Endodermal cell (in vitro differentiated cells): ENCODE data around the gene CDK1. TPM values are rescaled to one million over a fixed set of nuclear protein-coding genes. Genes with fewer than 3 reads are reported as not detected.

Experiments used
- DNase-seq: peaks from one replicate; pipeline ENCODE4 v3.0.0-alpha.2; 2017
- H3K27ac ChIP-seq: 2 replicates; pipeline ENCODE4 v1.5.1; 2013; ENCODE audit warnings: mild to moderate bottlenecking, low read depth, low read length, moderate library complexity
- H3K27me3 ChIP-seq: 2 replicates; pipeline ENCODE4 v1.6.1; 2013; ENCODE audit warnings: mild to moderate bottlenecking, low read length, moderate library complexity; ENCODE audit not compliant: insufficient read depth, control insufficient read depth, poor library complexity, severe bottlenecking
- H3K36me3 ChIP-seq: 2 replicates; pipeline ENCODE4 v1.7.0; 2013; ENCODE audit warnings: mild to moderate bottlenecking, low read length, moderate library complexity; ENCODE audit not compliant: control insufficient read depth, insufficient read depth
- H3K4me1 ChIP-seq: one replicate; pipeline ENCODE4 v1.7.0; 2013; ENCODE audit warnings: low read length; ENCODE audit not compliant: control insufficient read depth, insufficient read depth
- H3K4me3 ChIP-seq: 2 replicates; pipeline ENCODE4 v1.5.1; 2013; ENCODE audit warnings: mild to moderate bottlenecking, low read length, moderate library complexity
- H3K9ac ChIP-seq: 2 replicates; pipeline ENCODE4 v1.6.1; 2013; ENCODE audit warnings: mild to moderate bottlenecking, low read length, moderate library complexity; ENCODE audit not compliant: poor library complexity, severe bottlenecking; ENCODE audit errors: extremely low read depth
- H3K9me3 ChIP-seq: 2 replicates; pipeline ENCODE4 v1.6.1; 2013; ENCODE audit warnings: mild to moderate bottlenecking, low read length, moderate library complexity; ENCODE audit not compliant: control insufficient read depth
- H3K27ac Mint-ChIP-seq: 2 replicates; pipeline ENCODE4 v1.8.0; 2020; ENCODE audit warnings: mixed read lengths
- H3K27me3 Mint-ChIP-seq: 2 replicates; pipeline ENCODE4 v1.8.0; 2021; ENCODE audit warnings: mild to moderate bottlenecking, mixed read lengths; ENCODE audit not compliant: insufficient read depth
- H3K36me3 Mint-ChIP-seq: 2 replicates; pipeline ENCODE4 v1.8.0; 2020; ENCODE audit warnings: low read depth, mixed read lengths
- H3K4me1 Mint-ChIP-seq: 2 replicates; pipeline ENCODE4 v1.8.0; 2020; ENCODE audit warnings: mixed read lengths
- H3K4me3 Mint-ChIP-seq: 2 replicates; pipeline ENCODE4 v1.8.0; 2020; ENCODE audit warnings: mild to moderate bottlenecking, moderate library complexity, mixed read lengths
- H3K9me3 Mint-ChIP-seq: 2 replicates; pipeline ENCODE4 v1.8.0; 2020; ENCODE audit warnings: mild to moderate bottlenecking, mixed read lengths
- WGBS, 2 experiments: methylation state at CpG; one replicate each; pipeline versions ENCODE4 v1.1.5 to v1.1.7; 2013; ENCODE audit warnings: missing lambda C conversion rate in 2 of 2, mixed read lengths in 1 of 2; ENCODE audit not compliant: insufficient coverage in 1 of 2, insufficient read length in 1 of 2; 5-methylcytosine and 5-hydroxymethylcytosine counted together
- total RNA-seq, 2 donors: library from RNA; stranded (reverse); fragmentation: NEBNext Ultra II Directional in 1 of 2; extraction: Animal tissue kit (Norgen Biotek cat#: 25700) in 1 of 2; gene quantifications; 2 replicates in 1 of 2; 3 replicates in 1 of 2; pipeline ENCODE4 v1.2.1, GENCODE V29; 2021
- TF ChIP-seq, protein P1 (sequence below): fragments of 200-600 bp; sonication (generic); conservative IDR thresholded peaks from 2 replicates; pipeline ENCODE4 v1.5.0; 2021; ENCODE audit warnings: antibody characterized with exemption, mild to moderate bottlenecking

Gene CDK1
- total RNA-seq, 2 donors from 2014 or later = 78.3 to 145 TPM

DNA sequence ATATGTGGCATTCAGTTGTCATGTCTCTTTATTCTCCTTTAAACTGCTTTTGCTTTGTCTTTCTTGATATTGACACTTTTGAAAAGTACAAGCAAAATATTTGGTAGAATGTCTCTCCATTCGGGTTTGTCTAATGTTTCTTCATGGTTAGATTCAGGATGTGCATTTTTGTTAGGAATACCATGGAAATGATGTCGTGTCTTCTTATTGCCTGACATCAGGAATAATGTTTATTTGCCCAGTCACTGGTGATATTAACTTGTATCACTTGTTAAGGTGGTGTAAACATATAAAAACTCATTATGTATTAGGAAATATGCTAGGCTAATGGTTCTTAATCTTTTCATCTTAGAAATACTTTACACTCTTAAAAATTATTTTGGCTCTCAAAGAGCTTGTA, 43.4 kb downstream of the CDK1 start:
- no peak overlapping the region for H3K27ac ChIP-seq
- H3K4me1 Mint-ChIP-seq = peaks cover 5% of the 10 kb centered on the region
- no peak overlapping the region for H3K27ac Mint-ChIP-seq
- H3K36me3 Mint-ChIP-seq = no peaks in the 10 kb centered on the region
- H3K36me3 ChIP-seq = no peaks in the 10 kb centered on the region
- H3K27me3 ChIP-seq = no peaks in the 10 kb centered on the region
- no peak overlapping the region for H3K4me3 ChIP-seq
- no peak for DNase-seq
- H3K4me1 ChIP-seq = no peaks in the 10 kb centered on the region
- TF ChIP-seq, protein P1, sequence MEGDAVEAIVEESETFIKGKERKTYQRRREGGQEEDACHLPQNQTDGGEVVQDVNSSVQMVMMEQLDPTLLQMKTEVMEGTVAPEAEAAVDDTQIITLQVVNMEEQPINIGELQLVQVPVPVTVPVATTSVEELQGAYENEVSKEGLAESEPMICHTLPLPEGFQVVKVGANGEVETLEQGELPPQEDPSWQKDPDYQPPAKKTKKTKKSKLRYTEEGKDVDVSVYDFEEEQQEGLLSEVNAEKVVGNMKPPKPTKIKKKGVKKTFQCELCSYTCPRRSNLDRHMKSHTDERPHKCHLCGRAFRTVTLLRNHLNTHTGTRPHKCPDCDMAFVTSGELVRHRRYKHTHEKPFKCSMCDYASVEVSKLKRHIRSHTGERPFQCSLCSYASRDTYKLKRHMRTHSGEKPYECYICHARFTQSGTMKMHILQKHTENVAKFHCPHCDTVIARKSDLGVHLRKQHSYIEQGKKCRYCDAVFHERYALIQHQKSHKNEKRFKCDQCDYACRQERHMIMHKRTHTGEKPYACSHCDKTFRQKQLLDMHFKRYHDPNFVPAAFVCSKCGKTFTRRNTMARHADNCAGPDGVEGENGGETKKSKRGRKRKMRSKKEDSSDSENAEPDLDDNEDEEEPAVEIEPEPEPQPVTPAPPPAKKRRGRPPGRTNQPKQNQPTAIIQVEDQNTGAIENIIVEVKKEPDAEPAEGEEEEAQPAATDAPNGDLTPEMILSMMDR = no peak
- no peaks in the 10 kb centered on the region for H3K9me3 Mint-ChIP-seq
- H3K4me3 Mint-ChIP-seq = no peak overlapping the region
- no peak overlapping the region for H3K9ac ChIP-seq
- H3K27me3 Mint-ChIP-seq = no peaks in the 10 kb centered on the region
- no peaks in the 10 kb centered on the region for H3K9me3 ChIP-seq
- 75 to 89% methylated on average over 2 of the region's 2 CpGs for WGBS, 2 experiments

GRCh38 chr10:60822809-60823208, 44.5 kb downstream of the CDK1 start:
- Histone ChIP-seq H3K36me3 (no peaks in the 10 kb centered on the region), H3K4me3 (no peak overlapping the region), H3K9ac (no peak overlapping the region), H3K9me3 (no peaks in the 10 kb centered on the region), H3K27ac (peak overlapping the region; percentile 31), H3K27me3 (no peaks in the 10 kb centered on the region), H3K4me1 (peaks cover under 1% of the 10 kb centered on the region)
- 74 to 82% methylated on average over 3 to 4 of the region's 4 CpGs for WGBS, 2 experiments
- no peaks in the 10 kb centered on the region for H3K9me3 Mint-ChIP-seq
- TF ChIP-seq, protein P1 = no peak
- H3K4me3 Mint-ChIP-seq = no peak overlapping the region
- no peaks in the 10 kb centered on the region for H3K36me3 Mint-ChIP-seq
- peaks cover 5% of the 10 kb centered on the region for H3K4me1 Mint-ChIP-seq
- H3K27me3 Mint-ChIP-seq = no peaks in the 10 kb centered on the region
- DNase-seq = no peak
- no peak overlapping the region for H3K27ac Mint-ChIP-seq

DNA sequence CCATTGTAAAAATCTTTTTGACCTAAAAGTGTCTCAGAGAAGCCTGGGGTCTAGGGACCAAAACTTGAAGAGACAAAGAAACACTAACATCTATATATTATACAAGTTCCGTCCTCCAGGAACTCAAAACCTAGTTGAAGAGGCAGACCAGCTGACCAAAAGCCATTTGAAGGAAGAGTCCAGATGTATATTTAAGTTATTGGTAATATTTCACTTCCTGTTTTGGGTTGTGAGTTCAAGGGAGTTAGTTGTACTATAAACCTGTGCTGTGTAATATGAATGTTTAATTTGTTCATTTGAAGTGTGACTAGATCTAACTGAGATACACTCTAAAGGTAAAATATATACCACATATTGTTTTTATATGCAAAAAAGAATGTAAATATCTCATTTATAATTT, 45.0 kb downstream of the CDK1 start:
- H3K9me3 ChIP-seq = no peaks in the 10 kb centered on the region
- H3K9ac ChIP-seq = no peak overlapping the region
- 100% methylated on average over 1 of the region's 1 CpG; no CpG with 5 or more reads in 1 of the 2 experiments for WGBS, 2 experiments
- H3K4me1 Mint-ChIP-seq = peaks cover 7% of the 10 kb centered on the region
- no peaks in the 10 kb centered on the region for H3K9me3 Mint-ChIP-seq
- H3K27ac ChIP-seq = peak overlapping the region; percentile 31
- H3K27me3 ChIP-seq = no peaks in the 10 kb centered on the region
- peaks cover 3% of the 10 kb centered on the region for H3K4me1 ChIP-seq
- no peak overlapping the region for H3K4me3 ChIP-seq
- no peaks in the 10 kb centered on the region for H3K36me3 Mint-ChIP-seq
- TF ChIP-seq, protein P1 = no peak
- no peaks in the 10 kb centered on the region for H3K36me3 ChIP-seq
- H3K27me3 Mint-ChIP-seq = no peaks in the 10 kb centered on the region
- H3K27ac Mint-ChIP-seq = no peak overlapping the region
- H3K4me3 Mint-ChIP-seq = no peak overlapping the region
- DNase-seq = no peak
